ENCODE data around the gene COPS4.
"Not testable (repeated sequence)": the region's sequence is repeated elsewhere in the genome, so short reads cannot be mapped to it uniquely, and the experiment has no call there.

Gene COPS4

DNA sequence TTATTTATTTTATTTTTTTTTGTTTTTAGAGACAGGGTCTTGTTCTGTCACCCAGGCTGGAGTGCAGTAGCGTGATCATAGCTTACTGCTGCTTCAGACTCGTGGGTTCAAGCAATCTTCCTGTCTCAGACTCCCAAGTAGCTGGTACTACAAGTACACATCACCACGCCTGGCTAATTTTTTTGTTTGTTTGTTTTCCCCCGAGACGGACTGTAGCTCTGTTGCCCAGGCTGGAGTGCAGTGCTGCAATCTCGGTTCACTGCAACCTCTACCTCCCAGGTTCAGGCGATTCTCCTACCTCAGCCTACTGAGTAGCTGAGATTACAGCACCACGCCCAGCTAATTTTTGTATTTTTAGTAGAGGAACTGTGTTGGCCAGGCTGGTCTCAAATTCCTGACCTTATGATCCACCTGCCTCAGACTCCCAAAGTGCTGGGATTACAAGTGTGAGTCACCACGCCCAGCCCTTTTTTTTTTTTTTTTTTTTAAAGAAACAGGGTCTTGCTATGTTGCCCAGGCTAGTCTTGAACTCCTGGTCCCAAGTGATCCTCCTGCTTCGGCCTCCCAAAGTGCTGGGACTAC, 32.2 kb downstream of the COPS4 start:
- H3K79me2 ChIP-seq (ENCODE audit: control insufficient read depth, insufficient read depth, low read length, poor library complexity), result no peaks in the 10 kb centered on the region
- DNase-seq, result peak; percentile 49 to 51
- H3K36me3 ChIP-seq (ENCODE audit: control insufficient read depth in 1 of 2, insufficient read depth in 2 of 2, low read length in 2 of 2), result peaks cover 10 to 15% of the 10 kb centered on the region in 2 experiments
- H3K18ac ChIP-seq (ENCODE audit: low read length), result no peak overlapping the region
- no peaks in the 10 kb centered on the region for H3K79me1 ChIP-seq (ENCODE audit: low read length)
- no peak overlapping the region for H3K4ac ChIP-seq (ENCODE audit: low read depth, low read length)
- H4K8ac ChIP-seq (ENCODE audit: low read depth, low read length), result no peak overlapping the region
- WGBS (ENCODE audit: extremely low coverage, insufficient coverage, insufficient read length), result no CpG with 5 or more reads among the region's 10 CpGs
- no peak overlapping the region for H4K12ac ChIP-seq (ENCODE audit: low read depth, low read length)
- H3K4me1 ChIP-seq (ENCODE audit: control insufficient read depth in 1 of 2, insufficient read depth in 2 of 2, low read length in 2 of 2), result no peaks in the 10 kb centered on the region
- H2BK12ac ChIP-seq (ENCODE audit: low read length), result no peak overlapping the region
- H3K4me2 ChIP-seq (ENCODE audit: low read length), result no peak overlapping the region
- no peak overlapping the region for H3K4me3 ChIP-seq (ENCODE audit: low read depth, low read length)
- no peak overlapping the region for H3K9ac ChIP-seq (ENCODE audit: low read length)
- no peak overlapping the region for H4K91ac ChIP-seq (ENCODE audit: low read depth, low read length)
- H3K27ac ChIP-seq (ENCODE audit: low read depth, low read length), result no peak overlapping the region
- no peak overlapping the region for H2BK120ac ChIP-seq (ENCODE audit: insufficient read depth, low read length, poor library complexity)
- no peak overlapping the region for H3K23ac ChIP-seq (ENCODE audit: low read length)
- H3K14ac ChIP-seq (ENCODE audit: low read length), result no peak overlapping the region
- H3K27me3 ChIP-seq (ENCODE audit: insufficient read depth, low read length), result no peaks in the 10 kb centered on the region
- H2AK5ac ChIP-seq (ENCODE audit: low read length), result no peak overlapping the region
- H2BK5ac ChIP-seq (ENCODE audit: low read depth, low read length, poor library complexity), result no peak overlapping the region
- no peaks in the 10 kb centered on the region for H3K9me3 ChIP-seq (ENCODE audit: insufficient read depth, low read depth, low read length)
- no peak overlapping the region for H2AFZ ChIP-seq (ENCODE audit: insufficient read depth, low read length, poor library complexity)

DNA sequence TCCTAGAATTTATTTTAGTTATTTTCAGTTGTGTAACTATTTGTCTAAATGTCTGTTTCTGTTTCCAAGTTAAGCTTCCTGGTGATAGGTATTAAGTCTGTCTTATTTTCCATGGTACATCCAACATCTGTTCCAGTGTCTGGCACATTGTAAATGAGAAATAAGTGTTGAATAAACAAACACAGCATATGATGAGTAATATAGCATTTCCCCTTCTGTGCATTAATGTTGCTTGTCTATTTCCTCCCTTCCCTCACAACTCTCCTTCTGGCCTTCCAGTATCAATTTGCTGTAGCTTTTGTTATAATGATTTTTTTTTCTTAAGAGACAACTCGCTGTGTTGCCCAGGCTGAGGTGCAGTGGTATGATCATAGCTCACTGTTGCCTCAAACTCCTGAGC, 36.1 kb downstream of the COPS4 start:
- Histone ChIP-seq H4K91ac (ENCODE audit: low read depth, low read length) (no peak overlapping the region), H3K14ac (ENCODE audit: low read length) (no peak overlapping the region), H3K9me3 (ENCODE audit: insufficient read depth, low read depth, low read length) (no peaks in the 10 kb centered on the region), H2AFZ (ENCODE audit: insufficient read depth, low read length, poor library complexity) (no peak overlapping the region), H2BK120ac (ENCODE audit: insufficient read depth, low read length, poor library complexity) (no peak overlapping the region), H3K4me1 (ENCODE audit: control insufficient read depth in 1 of 2, insufficient read depth in 2 of 2, low read length in 2 of 2) (no peaks in the 10 kb centered on the region), H3K4me3 (ENCODE audit: low read depth, low read length) (no peak overlapping the region), H3K36me3 (ENCODE audit: control insufficient read depth in 1 of 2, insufficient read depth in 2 of 2, low read length in 2 of 2) (peaks cover 2 to 9% of the 10 kb centered on the region in 2 experiments), H3K79me2 (ENCODE audit: control insufficient read depth, insufficient read depth, low read length, poor library complexity) (no peaks in the 10 kb centered on the region), H3K9ac (ENCODE audit: low read length) (no peak overlapping the region), H4K12ac (ENCODE audit: low read depth, low read length) (no peak overlapping the region), H4K8ac (ENCODE audit: low read depth, low read length) (no peak overlapping the region), H3K79me1 (ENCODE audit: low read length) (no peaks in the 10 kb centered on the region), H2AK5ac (ENCODE audit: low read length) (no peak overlapping the region), H3K18ac (ENCODE audit: low read length) (no peak overlapping the region), H3K4me2 (ENCODE audit: low read length) (no peak overlapping the region), H3K27ac (ENCODE audit: low read depth, low read length) (no peak overlapping the region), H2BK5ac (ENCODE audit: low read depth, low read length, poor library complexity) (no peak overlapping the region), H3K23ac (ENCODE audit: low read length) (no peak overlapping the region), H2BK12ac (ENCODE audit: low read length) (no peak overlapping the region), H3K27me3 (ENCODE audit: insufficient read depth, low read length) (no peaks in the 10 kb centered on the region), H3K4ac (ENCODE audit: low read depth, low read length) (no peak overlapping the region)
- no CpG with 5 or more reads among the region's 1 CpG for WGBS (ENCODE audit: extremely low coverage, insufficient coverage, insufficient read length)
- DNase-seq, result no peak

DNA sequence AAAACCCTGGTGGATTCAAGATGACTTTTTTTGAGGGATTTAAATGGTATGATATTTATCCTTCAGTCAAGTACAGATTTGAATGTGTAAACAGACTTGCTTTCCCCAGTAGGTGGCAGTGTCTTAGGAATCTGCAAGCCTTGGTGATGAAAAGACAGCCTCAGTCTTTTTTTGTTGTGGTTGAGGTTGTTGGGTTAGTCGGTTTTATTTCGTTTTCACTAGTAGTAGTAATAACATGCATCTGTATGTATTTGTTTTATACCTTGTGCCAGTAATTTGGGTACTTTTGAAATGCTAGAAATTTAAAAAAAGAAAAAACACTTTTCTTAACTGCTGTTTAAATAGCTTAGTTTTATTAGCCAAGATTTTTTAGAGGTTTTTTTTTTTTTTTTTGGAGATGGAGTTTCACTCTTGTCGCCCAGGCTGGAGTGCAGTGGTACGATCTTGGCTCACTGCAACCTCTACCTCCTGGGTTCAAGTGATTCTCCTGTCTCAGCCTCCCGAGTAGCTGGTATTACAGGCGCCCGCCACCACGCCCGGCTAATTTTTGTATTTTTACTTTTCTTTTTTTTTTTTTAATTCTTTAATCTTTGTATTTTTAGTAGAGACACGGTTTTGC, 39.2 kb downstream of the COPS4 start:
- no peak overlapping the region for H2BK12ac ChIP-seq (ENCODE audit: low read length)
- H3K18ac ChIP-seq (ENCODE audit: low read length), result no peak overlapping the region
- no peak overlapping the region for H3K4me3 ChIP-seq (ENCODE audit: low read depth, low read length)
- H3K27ac ChIP-seq (ENCODE audit: low read depth, low read length), result no peak overlapping the region
- WGBS (ENCODE audit: extremely low coverage, insufficient coverage, insufficient read length), result no CpG with 5 or more reads among the region's 10 CpGs
- H2AFZ ChIP-seq (ENCODE audit: insufficient read depth, low read length, poor library complexity), result no peak overlapping the region
- H3K4me1 ChIP-seq (ENCODE audit: control insufficient read depth in 1 of 2, insufficient read depth in 2 of 2, low read length in 2 of 2), result no peaks in the 10 kb centered on the region
- no peak overlapping the region for H3K4ac ChIP-seq (ENCODE audit: low read depth, low read length)
- no peaks in the 10 kb centered on the region for H3K79me1 ChIP-seq (ENCODE audit: low read length)
- no peak overlapping the region for H2AK5ac ChIP-seq (ENCODE audit: low read length)
- no peak overlapping the region for H3K23ac ChIP-seq (ENCODE audit: low read length)
- H3K27me3 ChIP-seq (ENCODE audit: insufficient read depth, low read length), result no peaks in the 10 kb centered on the region
- no peaks in the 10 kb centered on the region for H3K9me3 ChIP-seq (ENCODE audit: insufficient read depth, low read depth, low read length)
- H2BK120ac ChIP-seq (ENCODE audit: insufficient read depth, low read length, poor library complexity), result no peak overlapping the region
- no peak overlapping the region for H4K91ac ChIP-seq (ENCODE audit: low read depth, low read length)
- H3K36me3 ChIP-seq (ENCODE audit: control insufficient read depth in 1 of 2, insufficient read depth in 2 of 2, low read length in 2 of 2), result peaks cover 1 to 7% of the 10 kb centered on the region in 2 experiments
- no peak overlapping the region for H4K12ac ChIP-seq (ENCODE audit: low read depth, low read length)
- H3K79me2 ChIP-seq (ENCODE audit: control insufficient read depth, insufficient read depth, low read length, poor library complexity), result no peaks in the 10 kb centered on the region
- H2BK5ac ChIP-seq (ENCODE audit: low read depth, low read length, poor library complexity), result no peak overlapping the region
- H3K4me2 ChIP-seq (ENCODE audit: low read length), result no peak overlapping the region
- H3K9ac ChIP-seq (ENCODE audit: low read length), result no peak overlapping the region
- no peak overlapping the region for H4K8ac ChIP-seq (ENCODE audit: low read depth, low read length)
- DNase-seq, result peak; percentile 30 to 87
- H3K14ac ChIP-seq (ENCODE audit: low read length), result no peak overlapping the region

DNA sequence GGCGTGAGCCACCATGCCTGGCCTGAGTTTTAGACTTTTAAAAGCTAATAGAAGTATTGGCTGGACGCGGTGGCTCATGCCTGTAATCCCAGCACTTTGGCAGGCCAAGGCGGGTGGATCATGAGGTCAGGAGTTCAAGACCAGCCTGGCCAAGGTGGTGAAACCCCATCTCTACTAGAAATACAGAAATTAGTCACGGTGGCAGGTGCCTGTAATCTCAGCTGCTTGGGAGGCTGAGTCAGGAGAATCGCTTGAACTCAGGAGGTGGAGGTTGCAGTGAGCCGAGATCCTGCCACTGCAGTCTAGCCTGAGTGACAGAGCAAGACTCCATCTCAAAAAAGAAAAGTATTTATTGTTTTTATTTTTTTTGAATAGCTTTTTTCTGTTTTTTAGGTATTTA, 39.8 kb downstream of the COPS4 start:
- H2BK12ac ChIP-seq (ENCODE audit: low read length); H3K9me3 ChIP-seq (ENCODE audit: insufficient read depth, low read depth, low read length); H3K79me2 ChIP-seq (ENCODE audit: control insufficient read depth, insufficient read depth, low read length, poor library complexity); H3K36me3 ChIP-seq (ENCODE audit: control insufficient read depth in 1 of 2, insufficient read depth in 2 of 2, low read length in 2 of 2); H3K4me1 ChIP-seq (ENCODE audit: control insufficient read depth in 1 of 2, insufficient read depth in 2 of 2, low read length in 2 of 2); H3K4ac ChIP-seq (ENCODE audit: low read depth, low read length); H4K12ac ChIP-seq (ENCODE audit: low read depth, low read length); H4K8ac ChIP-seq (ENCODE audit: low read depth, low read length); DNase-seq; H3K18ac ChIP-seq (ENCODE audit: low read length); H3K9ac ChIP-seq (ENCODE audit: low read length); H3K23ac ChIP-seq (ENCODE audit: low read length); H2AFZ ChIP-seq (ENCODE audit: insufficient read depth, low read length, poor library complexity); H2BK120ac ChIP-seq (ENCODE audit: insufficient read depth, low read length, poor library complexity); H3K4me3 ChIP-seq (ENCODE audit: low read depth, low read length); H3K14ac ChIP-seq (ENCODE audit: low read length); H4K91ac ChIP-seq (ENCODE audit: low read depth, low read length); H2AK5ac ChIP-seq (ENCODE audit: low read length); H3K27me3 ChIP-seq (ENCODE audit: insufficient read depth, low read length); H3K4me2 ChIP-seq (ENCODE audit: low read length); H2BK5ac ChIP-seq (ENCODE audit: low read depth, low read length, poor library complexity); H3K79me1 ChIP-seq (ENCODE audit: low read length); H3K27ac ChIP-seq (ENCODE audit: low read depth, low read length): not testable (repeated sequence)
- WGBS (ENCODE audit: extremely low coverage, insufficient coverage, insufficient read length), result no CpG with 5 or more reads among the region's 7 CpGs
